Endothelial cell of umbilical vein (primary cell): Measurements from ENCODE around the gene SIRT2.

Experiments
- CTCF ChIP-seq, 2 donors: IDR thresholded peaks; 1 replicate in 1 of 2; 2 replicates in 1 of 2; pipeline ENCODE4 v1.5.1; 2011; ENCODE audit warnings: low read length in 2 of 2, mild to moderate bottlenecking in 2 of 2, moderate library complexity in 2 of 2, control low read depth in 1 of 2, inconsistent platforms in 1 of 2, low read depth in 1 of 2; ENCODE audit not compliant: insufficient read depth in 1 of 2; ENCODE audit errors: extremely low read depth in 1 of 2
- JUN ChIP-seq: IDR thresholded peaks from 2 replicates; pipeline ENCODE4 v1.6.1; 2011; ENCODE audit warnings: borderline replicate concordance, low read depth; ENCODE audit not compliant: insufficient read length, insufficient read depth
- MAX ChIP-seq: IDR thresholded peaks from 2 replicates; pipeline ENCODE4 v1.6.1; 2011; ENCODE audit not compliant: insufficient read depth, insufficient read length
- POLR2A ChIP-seq: IDR thresholded peaks from 2 replicates; pipeline ENCODE4 v1.6.1; 2012; ENCODE audit warnings: low read depth, mild to moderate bottlenecking, control low read depth, low read length
- POLR2AphosphoS5 ChIP-seq: IDR thresholded peaks from 2 replicates; pipeline ENCODE4 v1.6.1; 2012; ENCODE audit warnings: low read depth, mild to moderate bottlenecking, control low read depth, low read length, moderate library complexity; ENCODE audit not compliant: insufficient read depth

- TF ChIP-seq CTCF (IDR thresholded peaks at IDR 0.05; ENCODE audit: extremely low read depth in 1 of 2, insufficient read depth in 1 of 2, low read depth in 1 of 2, low read length in 2 of 2) = no peak
- no peak for TF ChIP-seq POLR2AphosphoS5
- TF ChIP-seq POLR2A = no peak
- no peak for TF ChIP-seq JUN
- no peak for TF ChIP-seq MAX
Measured at GRCh38 chr19:38853214-38853613, 46.2 kb downstream of the SIRT2 start.
